Transverse colon (tissue), 4 donors: Measurements from ENCODE around the gene TMEM14B. TPM values are rescaled to one million over a fixed set of nuclear protein-coding genes. Genes with fewer than 3 reads are reported as not detected.
A peak's percentile ranks its signal among the peaks of the same experiment; 100 is the strongest.

Experiments used
- DNase-seq: peaks from one replicate; pipeline ENCODE4 v3.0.0-alpha.2; 2019
- H3K27ac ChIP-seq, 4 donors: fragments of 200-600 bp; sonication (generic); 2 replicates each; pipeline ENCODE4 v1.5.1; 2016 to 2018; ENCODE audit warnings: inconsistent platforms in 4 of 4
- H3K27me3 ChIP-seq: fragments of 200-600 bp; sonication (generic); 2 replicates; pipeline ENCODE4 v1.5.1; 2017; ENCODE audit warnings: inconsistent platforms
- H3K36me3 ChIP-seq, 4 donors: fragments of 200-600 bp; sonication (generic); 2 replicates each; pipeline ENCODE4 v1.5.1; 2017 to 2019; ENCODE audit warnings: inconsistent platforms in 4 of 4
- H3K4me1 ChIP-seq, 4 donors: fragments of 200-600 bp; sonication (generic); 2 replicates each; pipeline ENCODE4 v1.5.1; 2017 to 2020; ENCODE audit warnings: inconsistent platforms in 4 of 4
- H3K4me3 ChIP-seq, 4 donors: fragments of 200-600 bp; sonication (generic); 1 replicate in 1 of 4; 2 replicates in 3 of 4; pipeline versions ENCODE4 v1.5.1 to v1.6.1; 2017 to 2019; ENCODE audit warnings: inconsistent platforms in 4 of 4
- H3K9me3 ChIP-seq, 2 donors: fragments of 200-600 bp; sonication (generic); 2 replicates each; pipeline ENCODE4 v1.5.1; 2017 to 2019; ENCODE audit warnings: inconsistent platforms in 2 of 2
- CTCF ChIP-seq, 5 experiments: fragments of 200-600 bp in 3 of 5; fragments of 450-650 bp in 2 of 5; sonication (generic) in 3 of 5; IDR thresholded peaks; 1 replicate in 2 of 5; 2 replicates in 3 of 5; pipeline ENCODE4 v1.5.1; 2016 to 2017; ENCODE audit warnings: antibody characterized with exemption in 5 of 5, inconsistent platforms in 3 of 5, mild to moderate bottlenecking in 2 of 5, moderate library complexity in 1 of 5
- EP300 ChIP-seq: sonication (generic); formaldehyde crosslinking; IDR thresholded peaks from one replicate; pipeline ENCODE4 v1.6.1; 2017; ENCODE audit warnings: antibody characterized with exemption, low read depth
- POLR2A ChIP-seq: fragments of 450-650 bp; IDR thresholded peaks from one replicate; pipeline ENCODE4 v1.6.1; 2016; ENCODE audit warnings: antibody characterized with exemption, mild to moderate bottlenecking, moderate library complexity
- POLR2AphosphoS5 ChIP-seq, 3 donors: sonication (generic); formaldehyde crosslinking; IDR thresholded peaks; one replicate each; pipeline ENCODE4 v1.6.1; 2016; ENCODE audit warnings: antibody characterized with exemption in 3 of 3
- WGBS, 2 donors: methylation state at CpG; one replicate each; pipeline ENCODE4 v1.1.5; 2018; ENCODE audit warnings: low coverage in 1 of 2; 5-methylcytosine and 5-hydroxymethylcytosine counted together
- in situ Hi-C, 4 donors: fragments of 200-750 bp; cut with MboI; loops; one replicate each; pipeline versions ENCODE4 v1.15.0 to v1.15.1; 2017; ENCODE audit warnings: low sequenced_read_pairs in 3 of 4, low pct_ligation_motif_present in 1 of 4, low pct_unique_long_range_greater_than_20kb in 1 of 4
- intact Hi-C: fragments of 100-400 bp; cut with DNase I; formaldehyde crosslinking; loops from one replicate; pipeline ENCODE4 v1.15.1; 2023; ENCODE audit warnings: low total_unique reads
- small RNA-seq, 4 donors: library from RNA; depleted of rRNA; stranded (forward); fragments of <200 nt; gene quantifications; one replicate each; pipeline ENCODE3, GENCODE V24; 2016
- total RNA-seq, 4 donors: library from RNA; depleted of rRNA; stranded (reverse); fragments of >200 nt; gene quantifications; one replicate each; pipeline ENCODE4 v1.1.0, GENCODE V29; 2016

TMEM14B gene
- total RNA-seq, 4 donors from 2014 or later: 16.5 to 57.9 (median 48.7) TPM

GRCh38 chr6:10794239-10794638, 46.6 kb downstream of the TMEM14B start:
- 74 to 85% methylated on average over 2 to 3 of the region's 3 CpGs for WGBS, 2 donors
- H3K9me3 ChIP-seq: no peaks in the 10 kb centered on the region
- no peaks in the 10 kb centered on the region for H3K36me3 ChIP-seq
- in situ Hi-C loops: loop anchor here in 3 of 4 donors (10.0 to 25.0 kb wide), 2 partner anchors 307 to 319 kb away; no protein-coding TSS in a partner anchor
- intact Hi-C loops: loop anchor here (5.0 kb wide), 1 partner anchor 1767 kb away; no protein-coding TSS in a partner anchor
- no peaks in the 10 kb centered on the region for H3K27me3 ChIP-seq
- H3K27ac ChIP-seq: no peak overlapping the region
- H3K4me1 ChIP-seq: no peaks in the 10 kb centered on the region
- no peak for TF ChIP-seq EP300
- no peak for TF ChIP-seq CTCF (IDR thresholded peaks at IDR 0.05)
- no peak for TF ChIP-seq POLR2AphosphoS5 (IDR thresholded peaks at IDR 0.05)
- no peak for TF ChIP-seq POLR2A
- H3K4me3 ChIP-seq: no peak overlapping the region
- DNase-seq: no peak

- Histone ChIP-seq H3K4me3 (no peak overlapping the region), H3K9me3 (no peaks in the 10 kb centered on the region), H3K27ac (no peak overlapping the region), H3K4me1 (no peaks in the 10 kb centered on the region), H3K36me3 (no peaks in the 10 kb centered on the region), H3K27me3 (no peaks in the 10 kb centered on the region)
- in situ Hi-C loops: loop anchor here in 2 of 4 donors (10.0 kb wide), 2 partner anchors 296 to 326 kb away; no protein-coding TSS in a partner anchor
- no peak for DNase-seq
- WGBS, 2 donors: 61 to 64% methylated on average over 3 of the region's 3 CpGs
- TF ChIP-seq EP300 (no peak), POLR2AphosphoS5 (IDR thresholded peaks at IDR 0.05) (no peak), CTCF (IDR thresholded peaks at IDR 0.05) (no peak), POLR2A (no peak)
- intact Hi-C loops: loop anchor here (10.0 kb wide), 1 partner anchor 326 kb away; no protein-coding TSS in a partner anchor
Measured at GRCh38 chr6:10800810-10801209, 53.2 kb downstream of the TMEM14B start.

- H3K4me3 ChIP-seq: no peak overlapping the region
- H3K9me3 ChIP-seq: no peaks in the 10 kb centered on the region
- TF ChIP-seq EP300: no peak
- TF ChIP-seq CTCF (IDR thresholded peaks at IDR 0.05): peak; percentile 86 to 99 (median 97)
- 39 to 52% methylated on average over 2 of the region's 2 CpGs for WGBS, 2 donors
- peak; percentile 51 for DNase-seq
- no peaks in the 10 kb centered on the region for H3K4me1 ChIP-seq
- intact Hi-C loops (loop anchor here (10.0 kb wide), 1 partner anchor 327 kb away; no protein-coding TSS in a partner anchor), in situ Hi-C loops (loop anchor here in 2 of 4 donors (10.0 kb wide), 2 partner anchors 297 to 327 kb away; no protein-coding TSS in a partner anchor)
- H3K27ac ChIP-seq: no peak overlapping the region
- H3K27me3 ChIP-seq: no peaks in the 10 kb centered on the region
- H3K36me3 ChIP-seq: no peaks in the 10 kb centered on the region
Measured at GRCh38 chr6:10801224-10801848, 53.7 kb downstream of the TMEM14B start.

Small RNA genes within 50 kb of the gene (small RNA-seq; reads per million reads assigned to genes)
- 0 to 0.14 (median 0) reads per million in 4 donors for gene RNA5SP203

Other genes with a start within 250 kb of the TMEM14B start
- 10 to 100 TPM; 18.7 to 53.4 (median 31.3) TPM for gene GCNT2, start 226.5 kb upstream of the TMEM14B start, total RNA-seq
- gene C6orf52, start 53.2 kb upstream of the TMEM14B start, total RNA-seq: not detected
- gene PAK1IP1, start 52.8 kb upstream of the TMEM14B start, total RNA-seq: 1 to 10 TPM; 5.6 to 6.4 (median 6.0) TPM
- 100 to 1,000 TPM in 1 of 4 donors, 10 to 100 TPM in 2, 1 to 10 TPM in 1; 9.7 to 125 (median 60.0) TPM for gene TMEM14C, start 24.7 kb upstream of the TMEM14B start, total RNA-seq
- not detected for gene MAK, start 90.7 kb downstream of the TMEM14B start, total RNA-seq
- gene GCM2, start 134.2 kb downstream of the TMEM14B start, total RNA-seq: not detected
- under 1 TPM in 1 of 4 donors, not detected in 3; 0.95 TPM for gene SYCP2L, start 139.2 kb downstream of the TMEM14B start, total RNA-seq